ENCODE data around the gene GABBR2.

DNA sequence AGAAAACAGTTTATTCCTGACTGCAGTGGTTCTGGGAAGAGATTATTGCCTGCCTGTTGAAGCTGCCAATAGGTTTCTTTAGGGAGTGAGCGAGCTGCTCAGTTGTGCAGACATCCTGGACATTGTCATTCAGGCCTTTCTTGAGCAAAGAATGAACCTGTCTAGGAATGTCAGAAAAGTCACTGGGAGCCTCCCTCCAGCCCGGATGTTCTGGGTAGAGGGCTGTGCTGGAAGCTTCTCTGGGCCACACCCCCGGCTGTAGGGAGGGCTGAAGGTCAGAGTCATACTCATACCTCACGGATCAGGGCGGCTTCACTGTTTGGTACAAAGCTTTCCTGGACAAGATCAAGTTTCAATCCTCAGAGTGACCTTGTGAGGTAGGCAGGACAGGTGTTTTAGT is 419.9 kb downstream of the GABBR2 start:
- no peak for TF ChIP-seq TAF1 (IDR thresholded peaks at IDR 0.05; ENCODE audit: borderline replicate concordance, low read depth, low read length)
- no peak for TF ChIP-seq POLR2AphosphoS5 (IDR thresholded peaks at IDR 0.05; ENCODE audit: low read depth, low read length)
- TF ChIP-seq POLR2A (IDR thresholded peaks at IDR 0.05; ENCODE audit: low read depth, low read length), result no peak

All from GM12892 (cell line).